ENCODE data around the gene ANKS3. TPM values are rescaled to one million over a fixed set of nuclear protein-coding genes. Genes with fewer than 3 reads are reported as not detected.

The ANKS3 gene
- total RNA-seq, 1 experiment from 2014 or later: 26.6 TPM

DNA sequence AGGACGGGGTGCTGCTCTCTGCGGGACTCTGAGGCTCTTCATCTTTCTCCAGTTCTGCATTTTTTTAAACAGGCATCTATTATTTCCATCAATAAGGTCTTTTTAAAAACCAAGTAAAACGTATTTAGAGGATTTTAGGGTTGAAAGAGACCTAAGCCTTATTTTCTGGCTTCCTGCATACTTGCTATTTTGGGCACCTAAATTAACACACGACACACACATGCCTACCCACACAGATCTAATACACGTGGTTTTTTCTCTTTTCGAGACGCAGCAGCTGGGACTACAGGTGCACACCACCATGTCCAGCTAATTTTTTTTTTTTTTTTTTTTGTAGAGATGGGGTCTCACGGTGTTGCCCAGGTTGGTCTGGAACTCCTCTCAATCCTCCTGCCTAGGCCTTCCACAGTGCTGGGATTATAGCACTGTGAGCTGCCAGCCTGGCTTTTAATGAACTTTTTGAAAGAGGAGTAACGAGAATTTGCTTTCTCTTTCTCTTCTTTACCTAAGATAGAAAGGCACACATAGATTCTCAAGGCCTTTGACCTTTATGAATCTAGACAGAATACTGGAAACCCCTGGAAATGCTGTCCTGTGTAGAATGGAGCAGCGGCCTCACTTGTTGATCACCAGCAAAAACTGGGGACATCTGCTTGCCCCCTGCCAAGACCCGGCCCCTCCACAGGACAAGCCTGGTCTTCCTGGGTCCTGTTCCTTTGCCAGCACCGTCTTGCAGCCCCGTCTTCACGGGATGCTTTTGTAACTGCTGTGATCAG, 14.0 kb upstream of the ANKS3 start:
- ATAC-seq (no peak), DNase-seq (ENCODE audit: low read depth, low spot score) (no peak)
- H3K4me1 ChIP-seq (ENCODE audit: control insufficient read depth, insufficient read depth, low read length): no peaks in the 10 kb centered on the region
- H3K27me3 ChIP-seq (ENCODE audit: control insufficient read depth, insufficient read depth, low read length): no peaks in the 10 kb centered on the region
- intact Hi-C loops (cut with micrococcal nuclease; ENCODE audit: unreplicated experiment) (no loop called here), in situ Hi-C loops (cut with HindIII; ENCODE audit: low pct_unique_long_range_greater_than_20kb, low sequenced_read_pairs) (no loop called here)
- H3K4me3 ChIP-seq (ENCODE audit: low read depth in 2 of 2, low read length in 2 of 2): no peak overlapping the region
- H3K36me3 ChIP-seq (ENCODE audit: control insufficient read depth, insufficient read depth, low read length): no peaks in the 10 kb centered on the region
- no peak overlapping the region for H3K27ac ChIP-seq (ENCODE audit: low read length)
- no peaks in the 10 kb centered on the region for H3K9me3 ChIP-seq (ENCODE audit: control insufficient read depth, insufficient read depth, low read depth, low read length)
- no TSS peak for BruUV-seq (replicated peaks)
- CTCF ChIA-PET: interaction anchor here (0.6 kb wide), 1 partner anchor 109 kb away, joined by 5 read pairs; no protein-coding TSS in a partner anchor
- TF ChIP-seq, protein P1, sequence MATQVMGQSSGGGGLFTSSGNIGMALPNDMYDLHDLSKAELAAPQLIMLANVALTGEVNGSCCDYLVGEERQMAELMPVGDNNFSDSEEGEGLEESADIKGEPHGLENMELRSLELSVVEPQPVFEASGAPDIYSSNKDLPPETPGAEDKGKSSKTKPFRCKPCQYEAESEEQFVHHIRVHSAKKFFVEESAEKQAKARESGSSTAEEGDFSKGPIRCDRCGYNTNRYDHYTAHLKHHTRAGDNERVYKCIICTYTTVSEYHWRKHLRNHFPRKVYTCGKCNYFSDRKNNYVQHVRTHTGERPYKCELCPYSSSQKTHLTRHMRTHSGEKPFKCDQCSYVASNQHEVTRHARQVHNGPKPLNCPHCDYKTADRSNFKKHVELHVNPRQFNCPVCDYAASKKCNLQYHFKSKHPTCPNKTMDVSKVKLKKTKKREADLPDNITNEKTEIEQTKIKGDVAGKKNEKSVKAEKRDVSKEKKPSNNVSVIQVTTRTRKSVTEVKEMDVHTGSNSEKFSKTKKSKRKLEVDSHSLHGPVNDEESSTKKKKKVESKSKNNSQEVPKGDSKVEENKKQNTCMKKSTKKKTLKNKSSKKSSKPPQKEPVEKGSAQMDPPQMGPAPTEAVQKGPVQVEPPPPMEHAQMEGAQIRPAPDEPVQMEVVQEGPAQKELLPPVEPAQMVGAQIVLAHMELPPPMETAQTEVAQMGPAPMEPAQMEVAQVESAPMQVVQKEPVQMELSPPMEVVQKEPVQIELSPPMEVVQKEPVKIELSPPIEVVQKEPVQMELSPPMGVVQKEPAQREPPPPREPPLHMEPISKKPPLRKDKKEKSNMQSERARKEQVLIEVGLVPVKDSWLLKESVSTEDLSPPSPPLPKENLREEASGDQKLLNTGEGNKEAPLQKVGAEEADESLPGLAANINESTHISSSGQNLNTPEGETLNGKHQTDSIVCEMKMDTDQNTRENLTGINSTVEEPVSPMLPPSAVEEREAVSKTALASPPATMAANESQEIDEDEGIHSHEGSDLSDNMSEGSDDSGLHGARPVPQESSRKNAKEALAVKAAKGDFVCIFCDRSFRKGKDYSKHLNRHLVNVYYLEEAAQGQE (IDR thresholded peaks at IDR 0.05; ENCODE audit: insufficient read depth in 1 of 2, low read depth in 2 of 2, low read length in 1 of 2): no peak
- no peak for TF ChIP-seq SIN3A (IDR thresholded peaks at IDR 0.05; ENCODE audit: borderline replicate concordance, insufficient read depth, low read depth, low read length)
- TF ChIP-seq TCF7L2 (IDR thresholded peaks at IDR 0.05; ENCODE audit: low read depth, low read length): no peak
- TF ChIP-seq, protein P2, sequence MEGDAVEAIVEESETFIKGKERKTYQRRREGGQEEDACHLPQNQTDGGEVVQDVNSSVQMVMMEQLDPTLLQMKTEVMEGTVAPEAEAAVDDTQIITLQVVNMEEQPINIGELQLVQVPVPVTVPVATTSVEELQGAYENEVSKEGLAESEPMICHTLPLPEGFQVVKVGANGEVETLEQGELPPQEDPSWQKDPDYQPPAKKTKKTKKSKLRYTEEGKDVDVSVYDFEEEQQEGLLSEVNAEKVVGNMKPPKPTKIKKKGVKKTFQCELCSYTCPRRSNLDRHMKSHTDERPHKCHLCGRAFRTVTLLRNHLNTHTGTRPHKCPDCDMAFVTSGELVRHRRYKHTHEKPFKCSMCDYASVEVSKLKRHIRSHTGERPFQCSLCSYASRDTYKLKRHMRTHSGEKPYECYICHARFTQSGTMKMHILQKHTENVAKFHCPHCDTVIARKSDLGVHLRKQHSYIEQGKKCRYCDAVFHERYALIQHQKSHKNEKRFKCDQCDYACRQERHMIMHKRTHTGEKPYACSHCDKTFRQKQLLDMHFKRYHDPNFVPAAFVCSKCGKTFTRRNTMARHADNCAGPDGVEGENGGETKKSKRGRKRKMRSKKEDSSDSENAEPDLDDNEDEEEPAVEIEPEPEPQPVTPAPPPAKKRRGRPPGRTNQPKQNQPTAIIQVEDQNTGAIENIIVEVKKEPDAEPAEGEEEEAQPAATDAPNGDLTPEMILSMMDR (IDR thresholded peaks at IDR 0.05): no peak
- no peak for TF ChIP-seq POLR2AphosphoS5 (IDR thresholded peaks at IDR 0.05; ENCODE audit: low read depth, low read length)
- POLR2A ChIA-PET: interaction anchor here (0.6 kb wide), 2 partner anchors 12 to 51 kb away, joined by 3 to 4 read pairs; no protein-coding TSS in a partner anchor

DNA sequence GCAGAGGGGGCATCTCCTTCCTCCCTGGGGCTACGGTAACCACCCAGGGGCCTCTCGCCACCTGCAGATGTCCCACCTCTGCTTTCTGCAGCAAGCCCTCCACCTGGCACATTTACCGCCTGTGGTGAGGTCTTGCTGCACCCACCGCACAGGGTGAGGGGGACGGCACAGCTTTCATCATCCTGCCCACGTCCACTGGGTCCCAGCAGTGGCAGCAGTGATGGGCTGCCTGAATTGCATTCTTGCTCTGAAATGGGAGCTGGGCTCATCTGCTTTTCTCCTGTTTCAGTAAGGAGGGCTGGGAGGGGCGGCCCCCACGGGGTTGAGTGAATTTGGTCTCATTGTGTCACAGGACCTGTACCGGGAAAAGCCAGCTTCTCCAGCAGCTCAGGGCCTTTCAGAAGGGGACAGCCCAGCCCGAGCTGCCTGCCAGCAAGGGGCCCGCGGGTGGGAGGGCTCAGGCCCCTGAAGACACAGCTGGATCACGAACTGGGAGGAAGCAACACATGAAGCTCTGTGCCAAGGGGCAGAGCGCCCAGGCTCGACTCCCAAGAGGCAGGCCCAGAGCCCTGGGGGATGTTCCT, 13.0 kb upstream of the ANKS3 start:
- TF ChIP-seq TCF7L2 (IDR thresholded peaks at IDR 0.05; ENCODE audit: low read depth, low read length) (no peak), POLR2AphosphoS5 (IDR thresholded peaks at IDR 0.05; ENCODE audit: low read depth, low read length) (no peak), SIN3A (IDR thresholded peaks at IDR 0.05; ENCODE audit: borderline replicate concordance, insufficient read depth, low read depth, low read length) (no peak)
- TF ChIP-seq, protein P2 (IDR thresholded peaks at IDR 0.05): no peak
- TF ChIP-seq, protein P1 (IDR thresholded peaks at IDR 0.05; ENCODE audit: insufficient read depth in 1 of 2, low read depth in 2 of 2, low read length in 1 of 2): no peak
- in situ Hi-C loops (cut with HindIII; ENCODE audit: low pct_unique_long_range_greater_than_20kb, low sequenced_read_pairs) (no loop called here), intact Hi-C loops (cut with micrococcal nuclease; ENCODE audit: unreplicated experiment) (no loop called here)
- ChIA-PET POLR2A (no interaction called here), CTCF (interaction anchor here (0.6 kb wide), 1 partner anchor 110 kb away, joined by 5 read pairs; no protein-coding TSS in a partner anchor)
- no TSS peak for BruUV-seq (replicated peaks)
- Histone ChIP-seq H3K27ac (ENCODE audit: low read length) (no peak overlapping the region), H3K9me3 (ENCODE audit: control insufficient read depth, insufficient read depth, low read depth, low read length) (no peaks in the 10 kb centered on the region), H3K4me3 (ENCODE audit: low read depth in 2 of 2, low read length in 2 of 2) (no peak overlapping the region), H3K27me3 (ENCODE audit: control insufficient read depth, insufficient read depth, low read length) (no peaks in the 10 kb centered on the region), H3K4me1 (ENCODE audit: control insufficient read depth, insufficient read depth, low read length) (no peaks in the 10 kb centered on the region), H3K36me3 (ENCODE audit: control insufficient read depth, insufficient read depth, low read length) (no peaks in the 10 kb centered on the region)
- DNase-seq (ENCODE audit: low read depth, low spot score): no peak
- no peak for ATAC-seq

All from Panc1 (cell line).